Tibial nerve (tissue), 4 donors: Measurements from ENCODE around the gene NFX1. TPM values are rescaled to one million over a fixed set of nuclear protein-coding genes. Genes with fewer than 3 reads are reported as not detected.

Experiments used
- DNase-seq, 2 donors: peaks; one replicate each; pipeline ENCODE4 v3.0.0-alpha.2; 2019; ENCODE audit warnings: low spot score in 2 of 2
- H3K27ac ChIP-seq, 4 donors: fragments of 200-600 bp; sonication (generic) in 3 of 4; one replicate each; pipeline ENCODE4 v1.5.1; 2017 to 2019; ENCODE audit warnings: mild to moderate bottlenecking in 1 of 4
- H3K27me3 ChIP-seq, 2 donors: fragments of 200-600 bp; sonication (generic) in 1 of 2; one replicate each; pipeline versions ENCODE4 v1.5.1 to v1.6.0; 2017 to 2019
- H3K36me3 ChIP-seq, 3 donors: fragments of 200-600 bp; sonication (generic); one replicate each; pipeline ENCODE4 v1.5.1; 2018 to 2019
- H3K4me1 ChIP-seq, 4 donors: fragments of 200-600 bp; sonication (generic) in 3 of 4; one replicate each; pipeline ENCODE4 v1.5.1; 2017 to 2019
- H3K4me3 ChIP-seq, 4 donors: fragments of 200-600 bp; sonication (generic) in 3 of 4; one replicate each; pipeline ENCODE4 v1.5.1; 2017 to 2019; ENCODE audit warnings: mild to moderate bottlenecking in 1 of 4, moderate library complexity in 1 of 4
- H3K9me3 ChIP-seq, 4 donors: fragments of 200-600 bp; sonication (generic) in 3 of 4; one replicate each; pipeline ENCODE4 v1.5.1; 2017 to 2019
- EP300 ChIP-seq, 2 donors: sonication (generic); formaldehyde crosslinking; IDR thresholded peaks; one replicate each; pipeline ENCODE4 v1.6.1; 2017; ENCODE audit warnings: antibody characterized with exemption in 2 of 2, mild to moderate bottlenecking in 1 of 2
- POLR2A ChIP-seq, 2 donors: fragments of 450-650 bp; IDR thresholded peaks; one replicate each; pipeline ENCODE4 v1.6.1; 2017; ENCODE audit warnings: antibody characterized with exemption in 2 of 2, mild to moderate bottlenecking in 2 of 2, moderate library complexity in 2 of 2
- WGBS, 2 donors: methylation state at CpG; one replicate each; pipeline ENCODE4 v1.1.5; 2018; 5-methylcytosine and 5-hydroxymethylcytosine counted together
- total RNA-seq, 4 donors: library from RNA; depleted of rRNA; stranded (reverse); fragments of >200 nt; gene quantifications; one replicate each; pipeline ENCODE4 v1.1.0, GENCODE V29; 2016
- TF ChIP-seq, protein P1 (sequence below), 5 experiments: fragments of 200-600 bp in 3 of 5; fragments of 450-650 bp in 2 of 5; sonication (generic) in 3 of 5; IDR thresholded peaks; one replicate each; pipeline ENCODE4 v1.5.1; 2016 to 2019; ENCODE audit warnings: antibody characterized with exemption in 5 of 5, mild to moderate bottlenecking in 3 of 5, moderate library complexity in 2 of 5

Gene NFX1
- total RNA-seq, 4 donors from 2014 or later = 35.2 to 45.9 (median 40.5) TPM

- no peak overlapping the region for H3K27ac ChIP-seq
- H3K4me3 ChIP-seq = no peak overlapping the region
- DNase-seq = no peak
- H3K27me3 ChIP-seq = no peaks in the 10 kb centered on the region
- no peaks in the 10 kb centered on the region for H3K9me3 ChIP-seq
- TF ChIP-seq EP300 (IDR thresholded peaks at IDR 0.05) = no peak
- H3K4me1 ChIP-seq = peaks cover 0 to 7% (median 0%) of the 10 kb centered on the region in 4 donors
- H3K36me3 ChIP-seq = no peaks in the 10 kb centered on the region
- WGBS, 2 donors = 64 to 67% methylated on average over 3 of the region's 3 CpGs
Observed at GRCh38 chr9:33414268-33414667, 124.0 kb downstream of the NFX1 start.

GRCh38 chr9:33414889-33415500, 124.7 kb downstream of the NFX1 start:
- H3K27me3 ChIP-seq = no peaks in the 10 kb centered on the region
- no peaks in the 10 kb centered on the region for H3K9me3 ChIP-seq
- peaks cover 0 to 7% (median 0%) of the 10 kb centered on the region in 4 donors for H3K4me1 ChIP-seq
- no peak for DNase-seq
- no peak overlapping the region for H3K4me3 ChIP-seq
- 53 to 62% methylated on average over 10 to 12 of the region's 13 CpGs for WGBS, 2 donors
- H3K27ac ChIP-seq = no peak overlapping the region
- no peaks in the 10 kb centered on the region for H3K36me3 ChIP-seq
- TF ChIP-seq EP300 (IDR thresholded peaks at IDR 0.05) = no peak
- TF ChIP-seq, protein P1, sequence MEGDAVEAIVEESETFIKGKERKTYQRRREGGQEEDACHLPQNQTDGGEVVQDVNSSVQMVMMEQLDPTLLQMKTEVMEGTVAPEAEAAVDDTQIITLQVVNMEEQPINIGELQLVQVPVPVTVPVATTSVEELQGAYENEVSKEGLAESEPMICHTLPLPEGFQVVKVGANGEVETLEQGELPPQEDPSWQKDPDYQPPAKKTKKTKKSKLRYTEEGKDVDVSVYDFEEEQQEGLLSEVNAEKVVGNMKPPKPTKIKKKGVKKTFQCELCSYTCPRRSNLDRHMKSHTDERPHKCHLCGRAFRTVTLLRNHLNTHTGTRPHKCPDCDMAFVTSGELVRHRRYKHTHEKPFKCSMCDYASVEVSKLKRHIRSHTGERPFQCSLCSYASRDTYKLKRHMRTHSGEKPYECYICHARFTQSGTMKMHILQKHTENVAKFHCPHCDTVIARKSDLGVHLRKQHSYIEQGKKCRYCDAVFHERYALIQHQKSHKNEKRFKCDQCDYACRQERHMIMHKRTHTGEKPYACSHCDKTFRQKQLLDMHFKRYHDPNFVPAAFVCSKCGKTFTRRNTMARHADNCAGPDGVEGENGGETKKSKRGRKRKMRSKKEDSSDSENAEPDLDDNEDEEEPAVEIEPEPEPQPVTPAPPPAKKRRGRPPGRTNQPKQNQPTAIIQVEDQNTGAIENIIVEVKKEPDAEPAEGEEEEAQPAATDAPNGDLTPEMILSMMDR (IDR thresholded peaks at IDR 0.05) = no peak
- TF ChIP-seq POLR2A (IDR thresholded peaks at IDR 0.05) = no peak

GRCh38 chr9:33415501-33416038, 125.3 kb downstream of the NFX1 start:
- Histone ChIP-seq H3K4me1 (peaks cover 0 to 7% (median 0%) of the 10 kb centered on the region in 4 donors), H3K27ac (no peak overlapping the region), H3K36me3 (no peaks in the 10 kb centered on the region), H3K4me3 (no peak overlapping the region), H3K9me3 (no peaks in the 10 kb centered on the region), H3K27me3 (no peaks in the 10 kb centered on the region)
- peak; percentile 28 to 76 for DNase-seq
- TF ChIP-seq EP300 (IDR thresholded peaks at IDR 0.05) (no peak), POLR2A (IDR thresholded peaks at IDR 0.05) (no peak)
- TF ChIP-seq, protein P1 (IDR thresholded peaks at IDR 0.05) = peak; percentile 40 to 73 (median 58)
- WGBS, 2 donors = 25 to 29% methylated on average over 9 of the region's 9 CpGs

- Histone ChIP-seq H3K4me3 (no peak overlapping the region), H3K36me3 (no peaks in the 10 kb centered on the region), H3K9me3 (no peaks in the 10 kb centered on the region), H3K27ac (no peak overlapping the region), H3K4me1 (peaks cover 0 to 7% (median 0%) of the 10 kb centered on the region in 4 donors), H3K27me3 (no peaks in the 10 kb centered on the region)
- no peak for DNase-seq
- WGBS, 2 donors = 62 to 68% methylated on average over 5 of the region's 5 CpGs
- TF ChIP-seq POLR2A (IDR thresholded peaks at IDR 0.05) (no peak), EP300 (IDR thresholded peaks at IDR 0.05) (no peak)
Observed at GRCh38 chr9:33416996-33417395, 126.7 kb downstream of the NFX1 start.

DNA sequence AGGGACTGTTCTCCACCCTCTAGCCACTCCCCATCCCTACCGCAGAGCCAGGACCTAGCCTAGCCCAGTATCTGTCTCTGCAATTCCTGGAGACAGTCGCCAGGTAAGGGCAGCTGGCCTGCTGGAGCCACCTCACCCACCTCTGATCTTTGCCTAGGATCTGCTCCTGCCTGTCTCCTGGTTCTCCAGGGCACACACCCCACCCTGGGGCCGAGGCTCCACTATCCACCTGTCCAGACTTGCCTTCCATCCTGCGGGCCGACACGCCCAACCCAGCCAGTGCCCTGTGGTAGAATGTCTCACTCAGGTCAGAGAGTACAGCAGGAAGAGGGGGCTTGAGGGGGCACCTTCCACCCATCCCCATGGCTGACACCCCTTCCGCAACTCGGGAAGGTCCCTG, 127.8 kb downstream of the NFX1 start:
- no peak for DNase-seq
- H3K36me3 ChIP-seq = no peaks in the 10 kb centered on the region
- H3K9me3 ChIP-seq = no peaks in the 10 kb centered on the region
- TF ChIP-seq EP300 (IDR thresholded peaks at IDR 0.05) (no peak), POLR2A (IDR thresholded peaks at IDR 0.05) (no peak)
- TF ChIP-seq, protein P1 (IDR thresholded peaks at IDR 0.05) = no peak
- H3K27ac ChIP-seq = no peak overlapping the region
- peaks cover 0 to 7% (median 0%) of the 10 kb centered on the region in 4 donors for H3K4me1 ChIP-seq
- H3K27me3 ChIP-seq = no peaks in the 10 kb centered on the region
- H3K4me3 ChIP-seq = no peak overlapping the region
- WGBS, 2 donors = 88 to 90% methylated on average over 8 of the region's 8 CpGs

- Histone ChIP-seq H3K4me1 (peaks cover 0 to 7% (median 0%) of the 10 kb centered on the region in 4 donors), H3K27me3 (no peaks in the 10 kb centered on the region), H3K4me3 (no peak overlapping the region), H3K27ac (no peak overlapping the region), H3K36me3 (no peaks in the 10 kb centered on the region), H3K9me3 (no peaks in the 10 kb centered on the region)
- DNase-seq = no peak
- WGBS, 2 donors = 72 to 81% methylated on average over 10 of the region's 10 CpGs
- TF ChIP-seq, protein P1 (IDR thresholded peaks at IDR 0.05) = no peak
- no peak for TF ChIP-seq EP300 (IDR thresholded peaks at IDR 0.05)
- no peak for TF ChIP-seq POLR2A (IDR thresholded peaks at IDR 0.05)
Observed at GRCh38 chr9:33419708-33420303, 129.5 kb downstream of the NFX1 start.
